Neural progenitor cell (in vitro differentiated cells): ENCODE results near the gene SMYD3.

Experiments
- CTCF ChIP-seq: fragments of 200-600 bp; sonication (generic); IDR thresholded peaks from 2 replicates; pipeline ENCODE4 v1.5.1; 2017; ENCODE audit warnings: antibody characterized with exemption, mild to moderate bottlenecking
- EZH2 ChIP-seq: fragments of 200-600 bp; sonication (generic); IDR thresholded peaks from 2 replicates; pipeline ENCODE4 v1.6.1; 2017; ENCODE audit warnings: antibody characterized with exemption, mild to moderate bottlenecking, moderate library complexity

GRCh38 chr1:246333855-246334254, 173.2 kb downstream of the SMYD3 start:
- TF ChIP-seq CTCF (no peak), EZH2 (no peak)
